Astrocyte of the spinal cord (primary cell): ENCODE measurements around the gene MT1A.

Experiments used
- DNase-seq: peaks from one replicate; pipeline ENCODE4 v3.0.0; 2011; ENCODE audit warnings: low read depth, low spot score
- H3K4me3 ChIP-seq: 2 replicates; pipeline ENCODE4 v1.5.1; 2011; ENCODE audit warnings: low read depth, mild to moderate bottlenecking, low read length, moderate library complexity
- in situ Hi-C: cut with HindIII; loops from 2 replicates; pipeline ENCODE4 v1.10.0; 2017; ENCODE audit warnings: low sequenced_read_pairs
- TF ChIP-seq, protein P1 (sequence below): IDR thresholded peaks from 2 replicates; pipeline ENCODE4 v1.5.1; 2012; ENCODE audit warnings: low read depth, mild to moderate bottlenecking, low read length, inconsistent platforms

The MT1A gene

DNA sequence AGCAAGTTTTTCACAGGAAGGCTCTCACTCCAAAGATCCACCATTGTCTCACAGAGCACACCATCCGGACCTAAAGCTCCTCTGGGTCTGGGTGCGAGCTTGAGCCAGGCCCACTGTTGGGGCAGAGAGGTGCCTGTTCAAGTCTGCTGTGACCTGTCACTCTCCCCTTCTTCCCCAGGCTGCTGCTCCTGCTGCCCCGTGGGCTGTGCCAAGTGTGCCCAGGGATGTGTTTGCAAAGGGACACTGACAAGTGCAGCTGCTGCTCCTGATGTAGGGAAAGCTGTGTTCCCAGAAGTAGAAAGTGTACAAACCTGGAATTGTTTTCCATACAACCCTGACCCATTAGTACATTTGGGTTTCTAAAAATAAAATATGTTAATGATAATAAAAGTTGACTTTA, 39.0 kb downstream of the MT1A start:
- TF ChIP-seq, protein P1, sequence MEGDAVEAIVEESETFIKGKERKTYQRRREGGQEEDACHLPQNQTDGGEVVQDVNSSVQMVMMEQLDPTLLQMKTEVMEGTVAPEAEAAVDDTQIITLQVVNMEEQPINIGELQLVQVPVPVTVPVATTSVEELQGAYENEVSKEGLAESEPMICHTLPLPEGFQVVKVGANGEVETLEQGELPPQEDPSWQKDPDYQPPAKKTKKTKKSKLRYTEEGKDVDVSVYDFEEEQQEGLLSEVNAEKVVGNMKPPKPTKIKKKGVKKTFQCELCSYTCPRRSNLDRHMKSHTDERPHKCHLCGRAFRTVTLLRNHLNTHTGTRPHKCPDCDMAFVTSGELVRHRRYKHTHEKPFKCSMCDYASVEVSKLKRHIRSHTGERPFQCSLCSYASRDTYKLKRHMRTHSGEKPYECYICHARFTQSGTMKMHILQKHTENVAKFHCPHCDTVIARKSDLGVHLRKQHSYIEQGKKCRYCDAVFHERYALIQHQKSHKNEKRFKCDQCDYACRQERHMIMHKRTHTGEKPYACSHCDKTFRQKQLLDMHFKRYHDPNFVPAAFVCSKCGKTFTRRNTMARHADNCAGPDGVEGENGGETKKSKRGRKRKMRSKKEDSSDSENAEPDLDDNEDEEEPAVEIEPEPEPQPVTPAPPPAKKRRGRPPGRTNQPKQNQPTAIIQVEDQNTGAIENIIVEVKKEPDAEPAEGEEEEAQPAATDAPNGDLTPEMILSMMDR, result no peak
- no peak overlapping the region for H3K4me3 ChIP-seq
- in situ Hi-C loops, result no loop called here
- no peak for DNase-seq

DNA sequence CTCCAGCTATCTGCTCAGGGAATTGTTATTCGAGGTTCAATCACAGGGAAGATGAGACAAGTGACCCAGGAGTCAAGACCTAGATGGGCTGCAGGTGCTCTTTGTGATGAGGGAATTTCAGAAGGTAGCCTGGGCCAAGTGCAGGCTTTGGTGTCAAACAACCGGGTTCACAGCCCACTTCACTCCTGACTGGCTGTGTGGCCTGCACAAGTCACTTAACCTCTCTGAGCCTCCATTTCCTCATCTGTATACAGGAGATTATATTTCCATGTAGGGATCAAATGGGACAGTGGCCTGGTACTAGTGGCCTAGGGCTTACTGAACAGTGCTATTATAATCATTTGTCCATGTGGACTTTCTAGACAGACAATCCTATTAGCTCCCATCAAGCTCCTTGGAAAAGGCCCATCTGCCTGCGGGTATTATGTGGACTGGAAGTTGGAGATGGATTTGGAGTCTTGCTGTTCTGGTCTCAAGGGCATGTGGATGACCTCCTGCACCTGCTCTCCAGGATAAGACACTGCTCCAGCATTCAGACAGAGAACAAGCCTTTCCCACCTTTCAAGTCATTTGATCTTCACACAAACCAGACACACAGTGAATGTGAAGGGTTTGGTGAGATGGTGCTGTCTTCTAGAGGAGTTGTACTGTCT, 40.7 kb downstream of the MT1A start:
- TF ChIP-seq, protein P1, result no peak
- in situ Hi-C loops, result no loop called here
- no peak for DNase-seq
- no peak overlapping the region for H3K4me3 ChIP-seq

DNA sequence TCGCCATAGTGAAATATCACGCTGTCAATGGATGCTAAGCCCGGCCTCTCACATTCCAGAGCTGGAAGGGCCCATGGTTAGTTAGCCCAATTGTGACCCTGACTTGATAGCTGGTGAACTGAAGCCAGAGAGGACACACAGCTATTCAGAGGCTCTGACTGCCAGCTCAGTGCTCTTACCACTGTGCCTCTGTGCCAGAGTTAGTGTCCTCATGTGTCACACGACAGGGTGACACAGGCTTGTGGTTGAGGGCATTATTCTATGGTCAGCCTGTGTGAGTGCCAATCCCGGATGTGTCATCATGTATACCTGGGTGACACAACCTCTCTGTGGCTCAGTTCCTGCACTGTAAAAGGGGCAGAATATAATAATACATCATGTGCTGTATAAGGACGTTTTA, 41.4 kb downstream of the MT1A start:
- no peak for DNase-seq
- TF ChIP-seq, protein P1, result no peak
- H3K4me3 ChIP-seq, result no peak overlapping the region
- in situ Hi-C loops, result no loop called here

DNA sequence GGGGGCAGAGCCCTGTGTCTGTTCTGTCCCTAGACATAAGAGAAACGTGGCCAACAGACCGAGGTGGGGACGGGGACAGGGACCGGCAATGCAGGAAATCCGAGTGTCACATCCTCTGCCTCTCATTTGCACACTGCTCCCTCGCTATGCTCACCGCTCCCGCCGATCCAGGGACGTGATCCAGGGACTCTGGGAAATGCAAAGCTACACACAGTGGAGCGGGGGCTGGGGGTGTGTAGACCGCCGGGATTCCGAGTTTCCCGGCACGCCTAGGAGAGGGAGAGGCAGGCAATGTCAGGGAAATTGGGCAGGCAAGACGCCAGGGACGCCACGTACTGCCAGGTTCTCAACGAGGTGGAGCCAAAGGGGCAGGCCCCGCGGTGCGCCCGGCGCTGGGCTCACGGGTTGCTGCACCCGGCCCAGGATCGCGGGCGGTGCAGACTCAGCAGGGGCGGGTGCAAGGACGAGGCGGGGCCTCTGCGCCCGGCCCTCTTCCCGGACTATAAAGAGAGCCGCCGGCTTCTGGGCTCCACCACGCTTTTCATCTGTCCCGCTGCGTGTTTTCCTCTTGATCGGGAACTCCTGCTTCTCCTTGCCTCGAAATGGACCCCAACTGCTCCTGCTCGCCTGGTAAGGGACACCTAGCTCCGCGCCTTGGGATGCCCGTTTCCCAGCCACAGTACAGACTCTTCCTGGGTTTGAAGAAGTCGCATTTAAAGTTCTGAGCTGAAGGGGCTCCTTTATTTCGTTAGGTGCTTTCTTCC, 43.7 kb downstream of the MT1A start, which contains the start of gene MT1X:
MT1X (plus strand) TSS at position 532 of the 764 bp plus-strand sequence; CDS start at position 603, 71 bp downstream.
- DNase-seq, result peak; percentile 85
- H3K4me3 ChIP-seq, result peak within 1 kb of the TSS; percentile 55
- TF ChIP-seq, protein P1, result no peak
- in situ Hi-C loops, result no loop called here

DNA sequence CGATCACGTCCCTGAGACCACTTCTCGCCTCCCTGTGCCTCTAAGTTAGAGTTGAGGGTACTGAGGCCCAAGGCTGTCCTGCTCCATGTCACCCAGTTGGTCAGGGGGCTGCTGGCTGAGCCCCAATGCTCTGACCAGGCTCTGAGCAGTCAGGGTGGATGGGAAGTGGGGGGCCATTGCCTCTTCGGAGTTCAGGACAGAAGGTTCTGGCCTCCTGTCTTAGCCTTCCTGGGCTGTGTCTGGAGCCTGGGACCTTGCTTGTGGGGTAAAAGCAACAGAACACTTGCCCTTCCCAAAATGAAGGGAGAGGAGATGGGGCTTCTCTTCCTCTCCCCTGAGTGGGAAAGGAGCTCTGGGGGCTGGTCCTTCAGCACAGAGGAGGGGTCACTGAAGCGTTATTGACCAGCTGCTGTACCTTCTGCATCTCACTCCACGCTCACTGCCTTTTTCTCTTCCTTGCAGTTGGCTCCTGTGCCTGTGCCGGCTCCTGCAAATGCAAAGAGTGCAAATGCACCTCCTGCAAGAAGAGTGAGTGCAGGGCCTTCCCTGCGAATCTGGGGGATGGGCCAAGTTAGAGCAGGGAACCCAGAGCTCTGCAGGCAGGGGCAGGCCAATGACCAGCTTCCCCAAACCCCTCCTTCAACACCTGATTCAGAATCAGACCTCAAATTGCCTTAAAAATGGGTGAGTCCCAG, 44.4 kb downstream of the MT1A start:
- TF ChIP-seq, protein P1, result no peak
- H3K4me3 ChIP-seq, result peak overlapping the region; percentile 55
- no peak for DNase-seq
- in situ Hi-C loops, result no loop called here

DNA sequence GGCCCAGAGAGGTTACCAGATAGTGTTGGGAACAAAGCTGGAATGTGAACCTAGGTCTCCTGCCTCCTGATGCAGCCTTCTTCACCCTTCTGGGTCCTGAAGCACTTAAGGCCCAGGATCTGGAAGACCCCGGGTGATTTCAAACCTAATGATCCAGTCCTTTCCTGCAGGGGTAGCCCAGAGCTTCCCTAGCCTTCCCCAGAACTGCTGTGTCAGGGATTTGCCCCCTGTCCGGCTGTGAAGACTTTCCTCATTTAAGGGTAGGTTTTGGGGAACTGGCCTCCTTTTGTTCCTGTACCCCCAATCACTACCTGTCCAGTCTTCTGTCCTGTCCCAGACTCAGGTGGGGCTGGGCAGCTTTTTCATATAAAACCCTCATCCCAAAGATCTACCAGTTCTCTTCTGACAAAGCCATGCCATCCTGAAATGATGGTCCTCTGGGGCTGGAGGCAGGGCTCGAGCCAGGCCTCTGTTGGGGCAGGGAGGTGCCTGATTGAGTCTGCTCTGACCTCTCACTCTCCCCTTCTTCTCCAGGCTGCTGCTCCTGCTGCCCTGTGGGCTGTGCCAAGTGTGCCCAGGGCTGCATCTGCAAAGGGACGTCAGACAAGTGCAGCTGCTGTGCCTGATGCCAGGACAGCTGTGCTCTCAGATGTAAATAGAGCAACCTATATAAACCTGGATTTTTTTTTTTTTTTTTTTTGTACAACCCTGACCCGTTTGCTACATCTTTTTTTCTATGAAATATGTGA, 45.1 kb downstream of the MT1A start:
- no peak overlapping the region for H3K4me3 ChIP-seq
- no peak for DNase-seq
- TF ChIP-seq, protein P1, result no peak
- in situ Hi-C loops, result no loop called here
